B cell (primary cell): Measurements from ENCODE around the gene NKX1-1.

Experiments used
- CTCF ChIP-seq: fragments of 200-600 bp; IDR thresholded peaks from one replicate; pipeline ENCODE4 v1.8.0; 2022; ENCODE audit warnings: antibody characterized with exemption, mild to moderate bottlenecking
- EZH2 ChIP-seq: IDR thresholded peaks from 2 replicates; pipeline ENCODE4 v1.6.1; 2012; ENCODE audit warnings: borderline replicate concordance, low read depth, mild to moderate bottlenecking, moderate library complexity, low read length; ENCODE audit not compliant: insufficient read depth, poor library complexity, severe bottlenecking

- TF ChIP-seq CTCF (no peak), EZH2 (no peak)
Observed at GRCh38 chr4:1399508-1400190, 6.6 kb downstream of the NKX1-1 start.
